Limb (tissue), 2 donors: ENCODE results near the gene DUSP8.

ENCODE experiments used
- DNase-seq, 2 donors: peaks; one replicate each; pipeline ENCODE4 v3.0.0-alpha.2; 2016; ENCODE audit errors: extremely low spot score in 2 of 2

Gene DUSP8

GRCh38 chr11:1533342-1533725 lies 38.7 kb downstream of the DUSP8 start:
- no peak for DNase-seq

GRCh38 chr11:1532606-1533341 lies 39.3 kb downstream of the DUSP8 start:
- no peak for DNase-seq

GRCh38 chr11:1532014-1532586 lies 40.0 kb downstream of the DUSP8 start:
- DNase-seq: no peak

- DNase-seq: no peak
Observed at GRCh38 chr11:1531449-1532013, 40.5 kb downstream of the DUSP8 start.

GRCh38 chr11:1530686-1531448 lies 41.2 kb downstream of the DUSP8 start:
- no peak for DNase-seq

- DNase-seq: no peak
Observed at GRCh38 chr11:1529774-1530173, 42.3 kb downstream of the DUSP8 start.

GRCh38 chr11:1529286-1529685 lies 42.8 kb downstream of the DUSP8 start:
- no peak for DNase-seq

- no peak for DNase-seq
Observed at GRCh38 chr11:1528710-1529109, 43.4 kb downstream of the DUSP8 start.

- no peak for DNase-seq
Observed at GRCh38 chr11:1526785-1527184, 45.3 kb downstream of the DUSP8 start.

GRCh38 chr11:1523779-1524178 lies 48.3 kb downstream of the DUSP8 start:
- DNase-seq: no peak

- DNase-seq: no peak
Observed at GRCh38 chr11:1523077-1523476, 49.0 kb downstream of the DUSP8 start.

GRCh38 chr11:1522081-1522424 lies 50.0 kb downstream of the DUSP8 start:
- no peak for DNase-seq

GRCh38 chr11:1521382-1522080 lies 50.5 kb downstream of the DUSP8 start:
- no peak for DNase-seq

GRCh38 chr11:1520663-1521267 lies 51.3 kb downstream of the DUSP8 start:
- no peak for DNase-seq

GRCh38 chr11:1520209-1520662 lies 51.8 kb downstream of the DUSP8 start:
- no peak for DNase-seq

- DNase-seq: no peak
Observed at GRCh38 chr11:1519028-1520010, 52.8 kb downstream of the DUSP8 start.

GRCh38 chr11:1518301-1518700 lies 53.8 kb downstream of the DUSP8 start:
- no peak for DNase-seq

- no peak for DNase-seq
Observed at GRCh38 chr11:1517117-1518005, 54.7 kb downstream of the DUSP8 start.
